IMR-90 (cell line): ENCODE measurements around the gene AMPD3. TPM values are rescaled to one million over a fixed set of nuclear protein-coding genes. Genes with fewer than 3 reads are reported as not detected.

Source experiments
- ATAC-seq: fragments of 200-7000 bp; cut with Tn5 transposase; 2 replicates; pipeline ENCODE4 v1.9.1; 2020; ENCODE audit warnings: low read depth, mild to moderate bottlenecking, moderate library complexity
- BruUV-seq: library from RNA; stranded (reverse); fragments of 400-500 nt; replicated peaks from 2 replicates; lab custom pipeline; 2021; lab: Mats Ljungman, UMichigan
- CTCF ChIA-PET: fragments of 300-600 bp; formaldehyde crosslinking; extraction: SDS; loops from one replicate; lab custom pipeline; 2021; ENCODE audit warnings: antibody characterized with exemption; lab: Yijun Ruan, JAX
- POLR2A ChIA-PET: fragments of 300-600 bp; sonication (Branson Sonifier 250); formaldehyde crosslinking; loops from one replicate; lab custom pipeline; 2022; ENCODE audit warnings: antibody characterized with exemption; ENCODE audit not compliant: unreplicated experiment; lab: Charles Lee
- DNase-seq: peaks from one replicate; pipeline ENCODE4 v3.0.0; 2013
- H2AFZ ChIP-seq: replicated peaks from 2 replicates; pipeline ENCODE3; 2013; ENCODE audit warnings: low read length, mild to moderate bottlenecking; ENCODE audit not compliant: poor library complexity
- H2AK5ac ChIP-seq: 2 replicates; pipeline ENCODE4 v1.6.1; 2013; ENCODE audit warnings: low read depth, low read length, inconsistent platforms
- H2AK9ac ChIP-seq: replicated peaks from 2 replicates; pipeline ENCODE3; 2013; ENCODE audit warnings: mild to moderate bottlenecking, low read depth, low read length, moderate library complexity; ENCODE audit not compliant: poor library complexity
- H2BK120ac ChIP-seq: 2 replicates; pipeline ENCODE4 v1.6.1; 2013; ENCODE audit warnings: low read depth, low read length, inconsistent platforms
- H2BK15ac ChIP-seq: 3 replicates; pipeline ENCODE4 v1.6.1; 2013; ENCODE audit warnings: low read depth, low read length, inconsistent platforms
- H2BK20ac ChIP-seq: 2 replicates; pipeline ENCODE4 v1.6.1; 2013; ENCODE audit warnings: low read depth, mild to moderate bottlenecking, inconsistent platforms, low read length, moderate library complexity
- H2BK5ac ChIP-seq: 2 replicates; pipeline ENCODE4 v1.6.1; 2013; ENCODE audit warnings: mild to moderate bottlenecking, low read depth, low read length, inconsistent platforms; ENCODE audit not compliant: poor library complexity, severe bottlenecking
- H3K14ac ChIP-seq: replicated peaks from 2 replicates; pipeline ENCODE4 v1.6.1; 2013; ENCODE audit warnings: low read depth, low read length, inconsistent platforms
- H3K18ac ChIP-seq: 2 replicates; pipeline ENCODE4 v1.6.1; 2013; ENCODE audit warnings: low read depth, low read length, control low read depth
- H3K23ac ChIP-seq: 2 replicates; pipeline ENCODE4 v1.6.1; 2013; ENCODE audit warnings: low read depth, low read length, inconsistent platforms
- H3K27ac ChIP-seq: 2 replicates; pipeline ENCODE4 v1.5.1; 2013; ENCODE audit warnings: mild to moderate bottlenecking, control low read depth, low read length; ENCODE audit not compliant: insufficient read depth
- H3K27me3 ChIP-seq: 2 replicates; pipeline ENCODE4 v1.6.1; 2013; ENCODE audit warnings: low read length; ENCODE audit not compliant: control insufficient read depth, insufficient read depth
- H3K36me3 ChIP-seq: 2 replicates; pipeline ENCODE4 v1.6.1; 2013; ENCODE audit warnings: low read length, mixed read lengths; ENCODE audit not compliant: control insufficient read depth, insufficient read depth
- H3K4ac ChIP-seq: 2 replicates; pipeline ENCODE4 v1.6.1; 2013; ENCODE audit warnings: low read depth, low read length, inconsistent platforms
- H3K4me1 ChIP-seq: 2 replicates; pipeline ENCODE4 v1.6.1; 2013; ENCODE audit warnings: low read length, mixed read lengths; ENCODE audit not compliant: control insufficient read depth, insufficient read depth
- H3K4me2 ChIP-seq: 2 replicates; pipeline ENCODE4 v1.6.1; 2013; ENCODE audit warnings: low read depth, mild to moderate bottlenecking, control low read depth, low read length, moderate library complexity
- H3K4me3 ChIP-seq: 2 replicates; pipeline ENCODE4 v1.5.1; 2013; ENCODE audit warnings: low read depth, mild to moderate bottlenecking, control low read depth, low read length, moderate library complexity; ENCODE audit not compliant: insufficient read depth
- H3K56ac ChIP-seq: 2 replicates; pipeline ENCODE4 v1.6.1; 2013; ENCODE audit warnings: low read length, inconsistent platforms; ENCODE audit not compliant: insufficient read depth; ENCODE audit errors: extremely low read depth
- H3K79me1 ChIP-seq, 2 experiments: 2 replicates each; pipeline ENCODE4 v1.6.1; 2013; ENCODE audit warnings: low read length in 2 of 2, inconsistent platforms in 1 of 2, low read depth in 1 of 2
- H3K9ac ChIP-seq: 2 replicates; pipeline ENCODE4 v1.6.1; 2013; ENCODE audit warnings: low read depth, low read length, control low read depth
- H3K9me1 ChIP-seq: 2 replicates; pipeline ENCODE4 v1.6.1; 2013; ENCODE audit warnings: low read length, inconsistent platforms; ENCODE audit not compliant: insufficient read depth
- H3K9me3 ChIP-seq: 2 replicates; pipeline ENCODE4 v1.6.1; 2013; ENCODE audit warnings: low read length; ENCODE audit not compliant: control insufficient read depth, insufficient read depth
- H4K20me1 ChIP-seq: 2 replicates; pipeline ENCODE4 v1.6.1; 2013; ENCODE audit warnings: low read length, inconsistent platforms; ENCODE audit not compliant: insufficient read depth
- H4K5ac ChIP-seq: 2 replicates; pipeline ENCODE4 v1.6.1; 2013; ENCODE audit warnings: mild to moderate bottlenecking, low read depth, low read length, control low read depth
- H4K8ac ChIP-seq, 2 experiments: 2 replicates each; pipeline ENCODE4 v1.6.1; 2013; ENCODE audit warnings: low read depth in 2 of 2, low read length in 2 of 2, control low read depth in 1 of 2, inconsistent platforms in 1 of 2
- H4K91ac ChIP-seq: 2 replicates; pipeline ENCODE4 v1.6.1; 2013; ENCODE audit warnings: low read depth, low read length, inconsistent platforms; ENCODE audit not compliant: insufficient read depth
- BHLHE40 ChIP-seq: fragments of 150-350 bp; IDR thresholded peaks from 2 replicates; pipeline ENCODE4 v1.6.1; 2016; ENCODE audit warnings: mild to moderate bottlenecking, low read depth, low read length
- CEBPB ChIP-seq: IDR thresholded peaks from 2 replicates; pipeline ENCODE4 v1.6.1; 2012; ENCODE audit warnings: low read depth, low read length, improper control_type of control experiment
- CHD1 ChIP-seq: IDR thresholded peaks from 2 replicates; pipeline ENCODE4 v1.6.1; 2012; ENCODE audit warnings: low read depth, low read length, improper control_type of control experiment
- MAFK ChIP-seq: IDR thresholded peaks from 2 replicates; pipeline ENCODE4 v1.6.1; 2012; ENCODE audit warnings: low read depth, low read length, improper control_type of control experiment
- MAZ ChIP-seq: IDR thresholded peaks from 2 replicates; pipeline ENCODE4 v1.6.1; 2012; ENCODE audit warnings: low read depth, mild to moderate bottlenecking, low read length, improper control_type of control experiment, moderate library complexity, borderline replicate concordance
- NFE2L2 ChIP-seq: fragments of 150-350 bp; IDR thresholded peaks from 2 replicates; pipeline ENCODE4 v1.6.1; 2016; ENCODE audit warnings: low read depth, mild to moderate bottlenecking, low read length
- RCOR1 ChIP-seq: IDR thresholded peaks from 2 replicates; pipeline ENCODE4 v1.6.1; 2012; ENCODE audit warnings: mild to moderate bottlenecking, low read length, improper control_type of control experiment; ENCODE audit not compliant: insufficient replicate concordance
- USF2 ChIP-seq: fragments of 150-350 bp; IDR thresholded peaks from 2 replicates; pipeline ENCODE4 v1.6.1; 2017; ENCODE audit warnings: mild to moderate bottlenecking, antibody characterized with exemption, low read length, low read depth
- WGBS, 2 experiments: methylation state at CpG; one replicate each; pipeline versions ENCODE4 v1.1.5 to v1.1.7; 2013; ENCODE audit warnings: missing lambda C conversion rate in 2 of 2; ENCODE audit not compliant: insufficient read length in 1 of 2; ENCODE audit errors: extremely low coverage in 2 of 2; 5-methylcytosine and 5-hydroxymethylcytosine counted together
- dilution Hi-C: fragments of 300-500 bp; cut with HindIII; formaldehyde crosslinking; loops from one replicate; pipeline ENCODE4 v1.14.3; 2018; ENCODE audit warnings: low sequenced_read_pairs; ENCODE audit not compliant: unreplicated experiment
- in situ Hi-C: fragments of 300-500 bp; cut with MboI; formaldehyde crosslinking; loops from 3 replicates; pipeline ENCODE4 v1.14.3; 2019; ENCODE audit warnings: low sequenced_read_pairs, inconsistent platforms, mixed read lengths
- intact Hi-C: fragments of 100-400 bp; cut with micrococcal nuclease; formaldehyde crosslinking; loops from 2 replicates; pipeline ENCODE4 v1.10.0; 2022
- polyA plus RNA-seq, 3 experiments: library from polyadenylated mRNA; depleted of rRNA; stranded (reverse); fragments of >200 nt; gene quantifications; 2 replicates each; pipeline ENCODE4 v1.2.3, GENCODE V29; 2012; ENCODE audit warnings: low replicate concordance in 1 of 3
- total RNA-seq: library from RNA; depleted of rRNA; stranded (reverse); fragments of >200 nt; gene quantifications from 2 replicates; pipeline ENCODE4 v1.2.3, GENCODE V29; 2012

The AMPD3 gene
- total and polyA plus RNA-seq, 2 of the 4 experiments (the other 2 are of a cell fraction): 8.6 to 12.1 TPM

GRCh38 chr11:10485646-10486045 lies 30.6 kb downstream of the AMPD3 start:
- H3K36me3 ChIP-seq: peaks cover 38% of the 10 kb centered on the region
- H3K18ac ChIP-seq: no peak overlapping the region
- no peak overlapping the region for H4K5ac ChIP-seq
- H2AK9ac ChIP-seq: no peak overlapping the region
- H3K9me3 ChIP-seq: no peaks in the 10 kb centered on the region
- H3K4me1 ChIP-seq: peaks cover 18% of the 10 kb centered on the region
- no peak overlapping the region for H3K4me2 ChIP-seq
- in situ Hi-C loops (no loop called here), dilution Hi-C loops (no loop called here), intact Hi-C loops (no loop called here)
- CTCF ChIA-PET: no interaction called here
- peak overlapping the region; percentile 28; the same call in 1 of the 2 replicates for H2AK5ac ChIP-seq
- no peak overlapping the region for H3K4me3 ChIP-seq
- H3K27me3 ChIP-seq: no peaks in the 10 kb centered on the region
- no peak overlapping the region for H3K9ac ChIP-seq
- 0% methylated on average over 1 of the region's 2 CpGs; no CpG with 5 or more reads in 1 of the 2 experiments for WGBS, 2 experiments
- no peak overlapping the region for H3K23ac ChIP-seq
- H3K27ac ChIP-seq: no peak overlapping the region
- ATAC-seq (no peak), DNase-seq (no peak)
- H3K79me1 ChIP-seq: peaks cover 7 to 50% of the 10 kb centered on the region in 2 experiments; a peak in 3 of 4 replicates
- H4K8ac ChIP-seq: no peak overlapping the region
- no peak overlapping the region for H2BK120ac ChIP-seq
- no peak overlapping the region for H2AFZ ChIP-seq
- H4K91ac ChIP-seq: no peak overlapping the region; the same call in 1 of the 2 replicates
- no peak overlapping the region for H3K56ac ChIP-seq
- H3K9me1 ChIP-seq: peaks cover 15% of the 10 kb centered on the region
- TF ChIP-seq USF2 (no peak), NFE2L2 (no peak), BHLHE40 (no peak), CEBPB (no peak), MAFK (no peak), CHD1 (no peak), MAZ (no peak), RCOR1 (no peak)
- POLR2A ChIA-PET: no interaction called here
- H3K4ac ChIP-seq: no peak overlapping the region
- no peak overlapping the region for H2BK5ac ChIP-seq
- no peak overlapping the region for H3K14ac ChIP-seq
- H4K20me1 ChIP-seq: peaks cover 9% of the 10 kb centered on the region
- BruUV-seq: no TSS peak
- H2BK20ac ChIP-seq: no peak overlapping the region
- no peak overlapping the region for H2BK15ac ChIP-seq
